Retina (tissue), 1 donor: ENCODE data around the gene GPX6.
"Not testable (repeated sequence)": the region's sequence is repeated elsewhere in the genome, so short reads cannot be mapped to it uniquely, and the experiment has no call there.

ENCODE experiments used
- DNase-seq: peaks from one replicate; pipeline ENCODE4 v3.0.0-alpha.2; 2016

The GPX6 gene

DNA sequence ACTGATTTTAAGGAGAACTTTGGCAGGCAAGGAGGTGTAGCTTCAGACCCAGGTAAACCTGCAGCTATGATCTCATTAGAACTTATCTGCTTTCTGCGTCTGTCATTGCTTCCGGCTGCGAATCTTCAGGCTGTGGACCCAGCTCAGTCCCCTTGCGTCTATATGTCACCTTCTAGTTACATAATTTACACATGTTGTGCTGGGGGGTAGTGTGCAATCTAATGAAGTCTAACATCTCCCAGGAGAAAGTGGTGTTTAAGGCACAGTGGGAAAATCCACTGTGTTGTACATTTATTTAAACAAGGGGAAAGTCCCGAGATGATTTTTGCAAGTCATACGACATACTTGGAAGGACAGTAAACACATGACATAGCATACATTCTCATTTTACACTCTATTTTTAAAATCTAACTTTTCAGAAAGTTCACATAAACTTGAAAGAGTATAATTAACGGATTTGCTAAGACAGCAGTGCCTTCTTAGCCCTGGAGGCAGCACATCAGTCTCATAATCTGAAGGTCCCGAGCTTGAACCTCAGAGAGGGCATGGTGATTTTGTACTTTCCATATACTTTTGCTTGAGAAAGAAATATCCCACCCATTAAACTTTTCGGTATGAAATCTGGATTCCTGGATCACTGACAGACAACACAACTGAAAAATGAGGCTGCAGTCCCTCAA lies 35.2 kb downstream of the GPX6 start:
- DNase-seq = no peak

- DNase-seq = no peak
These were observed 37.1 kb downstream of the GPX6 start for GRCh38 chr6:28478518-28478917.

DNA sequence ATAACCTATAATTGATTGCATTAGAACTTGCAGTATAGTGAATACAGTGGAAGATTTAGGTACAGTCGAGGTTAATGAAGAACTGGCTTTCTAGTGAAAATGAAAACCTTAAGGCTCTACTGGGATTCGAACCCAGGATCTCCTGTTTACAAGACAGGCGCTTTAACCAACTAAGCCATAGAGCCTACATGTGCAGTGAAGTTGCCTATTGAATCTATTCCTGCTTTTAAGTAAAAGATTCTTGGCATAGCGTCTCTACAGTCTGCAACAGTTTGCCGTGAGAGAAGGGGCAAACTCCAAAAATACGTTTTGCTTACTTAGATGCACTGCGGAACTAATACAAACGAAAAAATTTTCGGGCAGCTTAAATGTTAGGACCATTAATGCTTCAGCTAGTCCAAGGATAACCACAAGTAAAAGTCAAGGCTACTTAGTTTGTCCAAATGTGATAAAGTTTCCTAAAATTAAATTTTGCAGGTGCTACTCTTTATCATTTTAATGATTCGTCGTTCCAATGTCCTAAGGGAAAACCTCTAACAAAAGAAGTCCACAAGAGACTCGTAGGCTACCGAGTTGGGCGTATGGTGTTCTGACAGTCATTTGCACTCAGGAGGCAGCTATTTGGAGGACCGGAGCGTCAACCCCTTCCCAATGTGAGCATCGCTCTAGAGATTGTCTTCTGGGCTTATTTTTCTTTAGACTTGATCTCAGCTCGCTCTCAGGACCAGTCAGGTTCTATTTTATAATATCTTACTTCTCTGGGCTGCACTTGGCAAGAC lies 41.0 kb downstream of the GPX6 start:
- DNase-seq = peak; percentile 42

DNA sequence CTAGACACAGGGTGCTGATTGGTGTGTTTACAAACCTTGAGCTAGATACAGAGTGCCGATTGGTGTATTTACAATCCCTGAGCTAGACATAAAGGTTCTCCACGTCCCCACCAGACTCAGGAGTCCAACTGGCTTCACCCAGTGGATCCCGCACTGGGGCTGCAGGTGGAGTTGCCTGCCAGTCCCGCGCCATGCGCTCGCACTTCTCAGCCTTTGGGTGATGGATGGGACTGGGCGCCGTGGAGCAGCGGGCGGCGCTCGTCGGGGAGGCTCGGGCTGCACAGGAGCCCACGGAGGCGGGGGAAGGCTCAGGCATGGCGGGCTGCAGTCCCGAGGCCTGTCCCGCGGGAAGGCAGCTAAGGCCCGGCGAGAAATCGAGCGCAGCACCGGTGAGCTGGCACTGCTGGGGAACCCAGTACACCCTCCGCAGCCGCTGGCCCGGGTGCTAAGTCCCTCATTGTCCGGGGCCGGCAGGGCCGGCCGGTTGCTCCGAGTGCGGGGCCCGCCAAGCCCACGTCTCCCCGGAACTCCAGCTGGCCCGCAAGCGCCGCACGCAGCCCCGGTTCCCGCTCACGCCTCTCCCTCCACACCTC lies 46.3 kb downstream of the GPX6 start:
- DNase-seq = not testable (repeated sequence)

DNA sequence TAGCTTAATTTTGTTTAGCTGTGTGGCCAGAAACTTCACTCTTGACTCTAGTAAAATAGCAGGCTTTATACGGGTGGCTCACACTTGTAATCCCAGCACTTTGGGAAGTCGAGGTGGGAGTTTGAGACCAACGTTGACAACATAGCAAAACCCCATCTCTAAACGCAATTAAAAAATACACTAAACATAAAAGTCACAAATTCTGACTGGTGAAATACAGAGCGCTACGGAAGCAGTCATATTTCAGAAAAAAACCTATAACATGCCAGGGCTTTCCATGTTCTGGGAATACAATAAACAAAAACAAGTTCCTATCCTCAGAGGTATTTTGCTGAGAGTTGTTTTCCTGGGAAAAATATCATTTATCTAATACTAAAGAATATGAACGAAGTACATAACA lies 47.5 kb downstream of the GPX6 start:
- no peak for DNase-seq

GRCh38 chr6:28462401-28462800 lies 53.2 kb downstream of the GPX6 start:
- DNase-seq = no peak

- no peak for DNase-seq
These were observed 57.0 kb downstream of the GPX6 start for GRCh38 chr6:28458568-28458967.
